ENCODE results near the gene SLC2A8. TPM values are rescaled to one million over a fixed set of nuclear protein-coding genes. Genes with fewer than 3 reads are reported as not detected.

The SLC2A8 gene
- total RNA-seq, 3 donors from 2014 or later (not counting 1 experiment from before 2014, with no cell fraction given) = 21.1 to 30.6 (median 30.0) TPM

GRCh38 chr9:127447416-127448111 lies 50.6 kb downstream of the SLC2A8 start:
- ATAC-seq (no peak), DNase-seq (peak in 1 of 2 donors; percentile 27)
- H3K4me3 Mint-ChIP-seq = no peak overlapping the region
- H3K4me1 Mint-ChIP-seq = peaks cover 48 to 49% of the 10 kb centered on the region in 2 donors
- Histone ChIP-seq H3K4me1 (ENCODE audit: control insufficient read depth, insufficient read depth, low read length) (peaks cover 30% of the 10 kb centered on the region), H3K27me3 (ENCODE audit: control insufficient read depth, insufficient read depth, low read length) (no peaks in the 10 kb centered on the region), H3K36me3 (ENCODE audit: control insufficient read depth, insufficient read depth, low read length) (peaks cover 69% of the 10 kb centered on the region), H3K9me3 (ENCODE audit: control insufficient read depth, insufficient read depth, low read length) (no peaks in the 10 kb centered on the region), H3K4me3 (ENCODE audit: low read length) (no peak overlapping the region), H3K27ac (ENCODE audit: low read length) (no peak overlapping the region)
- H3K27me3 Mint-ChIP-seq (ENCODE audit: low read depth in 2 of 2) = no peaks in the 10 kb centered on the region
- TF ChIP-seq CTCF (IDR thresholded peaks at IDR 0.05) = no peak
- WGBS (ENCODE audit: insufficient coverage) = 81% methylated on average over 7 of the region's 7 CpGs
- intact Hi-C loops (cut with micrococcal nuclease) = no loop called here
- H3K27ac Mint-ChIP-seq = peak overlapping the region; percentile 85 to 93
- H3K36me3 Mint-ChIP-seq = no peaks in the 10 kb centered on the region
- no peaks in the 10 kb centered on the region for H3K9me3 Mint-ChIP-seq

GRCh38 chr9:127448112-127448805 lies 51.3 kb downstream of the SLC2A8 start:
- intact Hi-C loops (cut with micrococcal nuclease) = no loop called here
- 96% methylated on average over 8 of the region's 8 CpGs for WGBS (ENCODE audit: insufficient coverage)
- Histone ChIP-seq H3K36me3 (ENCODE audit: control insufficient read depth, insufficient read depth, low read length) (peaks cover 62% of the 10 kb centered on the region), H3K4me3 (ENCODE audit: low read length) (no peak overlapping the region), H3K9me3 (ENCODE audit: control insufficient read depth, insufficient read depth, low read length) (no peaks in the 10 kb centered on the region), H3K27ac (ENCODE audit: low read length) (no peak overlapping the region), H3K4me1 (ENCODE audit: control insufficient read depth, insufficient read depth, low read length) (peaks cover 32% of the 10 kb centered on the region), H3K27me3 (ENCODE audit: control insufficient read depth, insufficient read depth, low read length) (no peaks in the 10 kb centered on the region)
- no peak for ATAC-seq
- Mint-ChIP-seq H3K9me3 (no peaks in the 10 kb centered on the region), H3K36me3 (no peaks in the 10 kb centered on the region), H3K27ac (peak overlapping the region; percentile 93), H3K27me3 (ENCODE audit: low read depth in 2 of 2) (no peaks in the 10 kb centered on the region), H3K4me3 (no peak overlapping the region), H3K4me1 (peaks cover 48 to 50% of the 10 kb centered on the region in 2 donors)
- TF ChIP-seq CTCF (IDR thresholded peaks at IDR 0.05) = no peak
- no peak for DNase-seq

- Mint-ChIP-seq H3K4me3 (peak overlapping the region; percentile 96), H3K27me3 (ENCODE audit: low read depth in 2 of 2) (no peaks in the 10 kb centered on the region), H3K4me1 (peaks cover 45 to 48% of the 10 kb centered on the region in 2 donors), H3K9me3 (no peaks in the 10 kb centered on the region), H3K36me3 (no peaks in the 10 kb centered on the region), H3K27ac (peak overlapping the region; percentile 93)
- Histone ChIP-seq H3K9me3 (ENCODE audit: control insufficient read depth, insufficient read depth, low read length) (no peaks in the 10 kb centered on the region), H3K4me1 (ENCODE audit: control insufficient read depth, insufficient read depth, low read length) (peaks cover 32% of the 10 kb centered on the region), H3K4me3 (ENCODE audit: low read length) (no peak overlapping the region), H3K27me3 (ENCODE audit: control insufficient read depth, insufficient read depth, low read length) (no peaks in the 10 kb centered on the region), H3K36me3 (ENCODE audit: control insufficient read depth, insufficient read depth, low read length) (peaks cover 55% of the 10 kb centered on the region), H3K27ac (ENCODE audit: low read length) (peak overlapping the region; percentile 84)
- TF ChIP-seq CTCF (IDR thresholded peaks at IDR 0.05) = no peak
- intact Hi-C loops (cut with micrococcal nuclease) = no loop called here
- ATAC-seq (no peak), DNase-seq (peak in 1 of 2 donors; percentile 25)
- WGBS (ENCODE audit: insufficient coverage) = 72% methylated on average over 5 of the region's 5 CpGs
These were observed 52.5 kb downstream of the SLC2A8 start for GRCh38 chr9:127449332-127449966.
